Astrocyte (in vitro differentiated cells and primary cell): Measurements from ENCODE around the gene TREX2. TPM values are rescaled to one million over a fixed set of nuclear protein-coding genes. Genes with fewer than 3 reads are reported as not detected.

Experiments
- DNase-seq: peaks from one replicate; pipeline ENCODE4 v3.0.0-alpha.2; 2010; ENCODE audit warnings: low read depth
- FAIRE-seq: peaks from 2 replicates; lab custom pipeline; 2011; peaks lifted over from hg19 to GRCh38; lab: Jason Lieb, UNC
- H2AFZ ChIP-seq: 2 replicates; pipeline ENCODE4 v1.6.0; 2012; ENCODE audit warnings: low read depth, low read length, inconsistent platforms
- H3K27ac ChIP-seq: 2 replicates; pipeline ENCODE4 v1.5.1; 2011; ENCODE audit warnings: low read depth, low read length, inconsistent platforms
- H3K27me3 ChIP-seq: 2 replicates; pipeline ENCODE4 v1.6.0; 2011; ENCODE audit warnings: low read length, inconsistent platforms; ENCODE audit not compliant: insufficient read depth
- H3K36me3 ChIP-seq: 2 replicates; pipeline ENCODE4 v1.5.1; 2011; ENCODE audit warnings: low read length, inconsistent platforms; ENCODE audit not compliant: insufficient read depth
- H3K4me1 ChIP-seq: 2 replicates; pipeline ENCODE4 v1.5.1; 2011; ENCODE audit warnings: low read length, inconsistent platforms; ENCODE audit not compliant: insufficient read depth
- H3K4me2 ChIP-seq: 2 replicates; pipeline ENCODE4 v1.6.0; 2012; ENCODE audit warnings: low read length, inconsistent platforms
- H3K4me3 ChIP-seq: 2 replicates; pipeline ENCODE4 v1.5.1; 2011; ENCODE audit warnings: low read depth, mild to moderate bottlenecking, low read length, inconsistent platforms; ENCODE audit not compliant: insufficient read depth
- H3K79me2 ChIP-seq: 2 replicates; pipeline ENCODE4 v1.6.0; 2012; ENCODE audit warnings: mild to moderate bottlenecking, low read length, inconsistent platforms; ENCODE audit not compliant: insufficient read depth
- H3K9ac ChIP-seq: 2 replicates; pipeline ENCODE4 v1.6.0; 2012; ENCODE audit warnings: mild to moderate bottlenecking, low read length, inconsistent platforms
- H3K9me3 ChIP-seq: 2 replicates; pipeline ENCODE4 v1.5.1; 2012; ENCODE audit warnings: low read depth, mild to moderate bottlenecking, low read length, inconsistent platforms; ENCODE audit not compliant: insufficient read depth
- H4K20me1 ChIP-seq: 2 replicates; pipeline ENCODE4 v1.6.0; 2012; ENCODE audit warnings: low read length, inconsistent platforms; ENCODE audit not compliant: insufficient read depth
- H3K27ac Mint-ChIP-seq: one replicate; pipeline ENCODE4 v1.8.0; 2021; ENCODE audit warnings: mild to moderate bottlenecking, mixed read lengths; ENCODE audit not compliant: unreplicated experiment
- H3K27me3 Mint-ChIP-seq: one replicate; pipeline ENCODE4 v1.8.0; 2021; ENCODE audit warnings: low read depth, mixed read lengths; ENCODE audit not compliant: unreplicated experiment
- H3K36me3 Mint-ChIP-seq: one replicate; pipeline ENCODE4 v1.8.0; 2021; ENCODE audit warnings: low read depth, mixed read lengths; ENCODE audit not compliant: unreplicated experiment
- H3K4me1 Mint-ChIP-seq: one replicate; pipeline ENCODE4 v1.8.0; 2021; ENCODE audit warnings: low read depth, mixed read lengths; ENCODE audit not compliant: unreplicated experiment
- H3K4me3 Mint-ChIP-seq: one replicate; pipeline ENCODE4 v1.8.0; 2021; ENCODE audit warnings: mild to moderate bottlenecking, moderate library complexity, mixed read lengths; ENCODE audit not compliant: unreplicated experiment
- H3K9me3 Mint-ChIP-seq: one replicate; pipeline ENCODE4 v1.8.0; 2021; ENCODE audit warnings: mild to moderate bottlenecking, mixed read lengths; ENCODE audit not compliant: unreplicated experiment
- CTCF ChIP-seq: IDR thresholded peaks from 2 replicates; pipeline ENCODE4 v1.5.1; 2011; ENCODE audit warnings: low read depth, mild to moderate bottlenecking, inconsistent platforms, low read length, moderate library complexity; ENCODE audit not compliant: insufficient read depth
- EZH2 ChIP-seq: IDR thresholded peaks from 2 replicates; pipeline ENCODE4 v1.6.1; 2012; ENCODE audit warnings: mild to moderate bottlenecking, low read length, inconsistent platforms; ENCODE audit not compliant: insufficient read depth
- total RNA-seq: library from RNA; stranded (reverse); gene quantifications from 2 replicates; pipeline ENCODE4 v1.2.1, GENCODE V29; 2021

The TREX2 gene
- total RNA-seq, 1 donor from 2014 or later, result 0.36 TPM

- H3K36me3 Mint-ChIP-seq, result no peaks in the 10 kb centered on the region
- no peaks in the 10 kb centered on the region for H3K4me1 ChIP-seq
- H3K27me3 Mint-ChIP-seq, result peaks cover 8% of the 10 kb centered on the region
- no peaks in the 10 kb centered on the region for H4K20me1 ChIP-seq
- FAIRE-seq, result peak; percentile 92
- H3K9ac ChIP-seq, result no peak overlapping the region
- H3K27ac ChIP-seq, result no peak overlapping the region
- no peak overlapping the region for H3K4me2 ChIP-seq
- no peaks in the 10 kb centered on the region for H3K27me3 ChIP-seq
- H3K36me3 ChIP-seq, result no peaks in the 10 kb centered on the region
- peak; percentile 20 for TF ChIP-seq CTCF
- no peak for TF ChIP-seq EZH2
- no peak overlapping the region for H3K4me3 Mint-ChIP-seq
- H3K27ac Mint-ChIP-seq, result no peak overlapping the region
- H3K9me3 Mint-ChIP-seq, result no peaks in the 10 kb centered on the region
- no peak overlapping the region for H3K4me3 ChIP-seq
- no peaks in the 10 kb centered on the region for H3K4me1 Mint-ChIP-seq
- no peak overlapping the region for H2AFZ ChIP-seq
- peak; percentile 15 for DNase-seq
- no peaks in the 10 kb centered on the region for H3K9me3 ChIP-seq
- H3K79me2 ChIP-seq, result no peaks in the 10 kb centered on the region
Measured at GRCh38 chrX:153438532-153438931, 7.3 kb downstream of the TREX2 start.

GRCh38 chrX:153435845-153436244 lies 10.0 kb downstream of the TREX2 start:
- no peaks in the 10 kb centered on the region for H4K20me1 ChIP-seq
- H3K36me3 ChIP-seq, result no peaks in the 10 kb centered on the region
- no peaks in the 10 kb centered on the region for H3K36me3 Mint-ChIP-seq
- H3K9ac ChIP-seq, result no peak overlapping the region
- no peak overlapping the region for H3K27ac Mint-ChIP-seq
- TF ChIP-seq CTCF, result no peak
- no peak for TF ChIP-seq EZH2
- no peak overlapping the region for H3K27ac ChIP-seq
- H3K4me3 ChIP-seq, result no peak overlapping the region
- no peaks in the 10 kb centered on the region for H3K4me1 ChIP-seq
- no peak for DNase-seq
- H3K4me2 ChIP-seq, result no peak overlapping the region
- no peaks in the 10 kb centered on the region for H3K9me3 ChIP-seq
- no peaks in the 10 kb centered on the region for H3K27me3 ChIP-seq
- H3K4me1 Mint-ChIP-seq, result no peaks in the 10 kb centered on the region
- no peak overlapping the region for H3K4me3 Mint-ChIP-seq
- peak; percentile 20 for FAIRE-seq
- H3K9me3 Mint-ChIP-seq, result no peaks in the 10 kb centered on the region
- H2AFZ ChIP-seq, result no peak overlapping the region
- peaks cover 5% of the 10 kb centered on the region for H3K27me3 Mint-ChIP-seq
- H3K79me2 ChIP-seq, result no peaks in the 10 kb centered on the region

GRCh38 chrX:153434801-153435200 lies 11.1 kb downstream of the TREX2 start:
- TF ChIP-seq EZH2 (no peak), CTCF (no peak)
- no peaks in the 10 kb centered on the region for H3K27me3 ChIP-seq
- H3K36me3 ChIP-seq, result no peaks in the 10 kb centered on the region
- H3K27ac ChIP-seq, result no peak overlapping the region
- H3K36me3 Mint-ChIP-seq, result no peaks in the 10 kb centered on the region
- DNase-seq, result no peak
- no peak overlapping the region for H3K4me3 ChIP-seq
- no peaks in the 10 kb centered on the region for H4K20me1 ChIP-seq
- no peaks in the 10 kb centered on the region for H3K9me3 Mint-ChIP-seq
- no peaks in the 10 kb centered on the region for H3K4me1 ChIP-seq
- H3K9ac ChIP-seq, result no peak overlapping the region
- H3K27me3 Mint-ChIP-seq, result peaks cover 3% of the 10 kb centered on the region
- H3K4me3 Mint-ChIP-seq, result no peak overlapping the region
- no peak overlapping the region for H3K4me2 ChIP-seq
- H2AFZ ChIP-seq, result no peak overlapping the region
- H3K79me2 ChIP-seq, result no peaks in the 10 kb centered on the region
- no peak for FAIRE-seq
- H3K4me1 Mint-ChIP-seq, result no peaks in the 10 kb centered on the region
- H3K27ac Mint-ChIP-seq, result no peak overlapping the region
- no peaks in the 10 kb centered on the region for H3K9me3 ChIP-seq
